22Rv1 (cell line): ENCODE results near the gene CSF1R.

ENCODE experiments used
- CTCF ChIP-seq: fragments of 450-650 bp; IDR thresholded peaks from 2 replicates; pipeline ENCODE4 v1.5.1; 2017; ENCODE audit warnings: mild to moderate bottlenecking
- ZFX ChIP-seq: fragments of 450-650 bp; IDR thresholded peaks from 2 replicates; pipeline ENCODE4 v1.6.1; 2017; ENCODE audit warnings: antibody characterized with exemption, borderline replicate concordance

- TF ChIP-seq CTCF, result no peak
- no peak for TF ChIP-seq ZFX
Measured at GRCh38 chr5:150020249-150020648, 66.1 kb downstream of the CSF1R start.
